CD4-positive, alpha-beta T cell treated with Interleukin-15 for 4 hours (primary cell): ENCODE results near the gene RABEP2.
A peak's percentile ranks its signal among the peaks of the same experiment; 100 is the strongest.
"Not testable (repeated sequence)": the region's sequence is repeated elsewhere in the genome, so short reads cannot be mapped to it uniquely, and the experiment has no call there.

Source experiments
- DNase-seq: peaks from one replicate; pipeline ENCODE4 v3.0.0-alpha.2; 2020; ENCODE audit warnings: low spot score

Gene RABEP2

DNA sequence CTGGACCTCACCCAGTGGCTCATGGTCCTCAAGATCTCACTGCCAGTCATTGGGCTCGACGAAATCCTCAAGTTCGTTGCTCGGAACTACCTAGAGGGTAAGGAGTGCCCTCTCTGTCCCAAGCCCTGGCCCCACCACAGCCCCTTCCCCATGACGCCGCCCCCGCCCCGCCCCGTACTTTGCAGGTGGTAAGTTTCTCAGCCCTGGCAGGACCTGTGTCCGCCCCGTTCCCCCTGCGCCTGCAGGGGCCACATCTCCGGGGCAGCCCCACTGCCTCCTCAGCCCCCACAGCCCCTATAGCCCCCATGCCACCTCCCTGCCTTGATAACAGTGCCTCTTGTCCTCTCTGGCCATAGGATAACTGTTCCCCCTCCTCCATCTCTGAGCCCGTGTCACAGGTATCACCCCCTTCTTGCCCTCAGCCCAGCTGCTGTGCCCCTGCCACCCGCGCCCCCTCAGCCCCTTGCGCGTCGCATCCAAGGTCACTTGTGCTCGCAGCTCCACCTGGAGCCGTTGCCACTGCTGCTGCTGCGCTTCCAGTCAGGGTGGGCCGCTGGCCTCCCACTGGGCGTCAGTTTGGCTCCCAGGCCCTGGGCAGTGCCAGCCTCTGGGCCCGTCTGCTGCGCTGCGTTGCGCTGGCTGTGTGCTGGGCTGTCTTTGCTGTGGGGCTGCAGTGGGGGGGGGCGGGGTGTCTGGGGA, 21.5 kb downstream of the RABEP2 start:
- DNase-seq = no peak

DNA sequence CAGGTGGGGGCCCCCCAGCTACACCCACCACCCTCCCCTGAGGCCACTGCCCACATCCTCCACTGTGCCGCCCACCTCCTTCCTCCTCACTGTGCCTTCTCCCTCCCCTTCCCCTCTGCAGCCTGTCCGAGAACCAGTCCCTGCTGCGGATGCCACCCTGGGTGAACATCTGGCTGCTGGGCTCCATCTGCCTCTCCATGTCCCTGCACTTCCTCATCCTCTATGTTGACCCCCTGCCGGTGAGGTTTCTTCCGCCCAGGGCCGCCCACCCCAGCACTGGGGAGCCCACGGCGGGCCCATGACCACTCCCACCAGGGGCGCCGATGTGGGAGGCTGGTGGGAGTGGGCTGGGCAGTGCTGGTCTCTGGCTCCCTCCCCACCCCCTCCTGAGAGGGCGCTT, 22.1 kb downstream of the RABEP2 start:
- no peak for DNase-seq

DNA sequence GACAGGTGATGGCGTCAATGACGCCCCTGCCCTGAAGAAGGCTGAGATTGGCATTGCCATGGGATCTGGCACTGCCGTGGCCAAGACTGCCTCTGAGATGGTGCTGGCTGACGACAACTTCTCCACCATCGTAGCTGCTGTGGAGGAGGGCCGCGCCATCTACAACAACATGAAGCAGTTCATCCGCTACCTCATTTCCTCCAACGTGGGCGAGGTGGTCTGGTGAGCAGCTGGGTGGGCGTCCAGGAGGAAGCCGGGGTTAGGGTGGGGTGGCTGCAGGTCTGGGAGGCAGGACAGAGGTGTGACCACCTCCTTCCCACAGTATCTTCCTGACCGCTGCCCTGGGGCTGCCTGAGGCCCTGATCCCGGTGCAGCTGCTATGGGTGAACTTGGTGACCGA, 23.2 kb downstream of the RABEP2 start:
- no peak for DNase-seq

DNA sequence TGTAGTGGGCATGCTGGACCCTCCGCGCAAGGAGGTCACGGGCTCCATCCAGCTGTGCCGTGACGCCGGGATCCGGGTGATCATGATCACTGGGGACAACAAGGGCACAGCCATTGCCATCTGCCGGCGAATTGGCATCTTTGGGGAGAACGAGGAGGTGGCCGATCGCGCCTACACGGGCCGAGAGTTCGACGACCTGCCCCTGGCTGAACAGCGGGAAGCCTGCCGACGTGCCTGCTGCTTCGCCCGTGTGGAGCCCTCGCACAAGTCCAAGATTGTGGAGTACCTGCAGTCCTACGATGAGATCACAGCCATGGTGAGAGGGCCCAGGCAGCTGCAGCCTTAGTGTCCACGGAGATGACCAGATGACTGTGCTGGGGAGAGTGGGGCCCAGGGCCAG, 24.4 kb downstream of the RABEP2 start:
- DNase-seq = no peak

DNA sequence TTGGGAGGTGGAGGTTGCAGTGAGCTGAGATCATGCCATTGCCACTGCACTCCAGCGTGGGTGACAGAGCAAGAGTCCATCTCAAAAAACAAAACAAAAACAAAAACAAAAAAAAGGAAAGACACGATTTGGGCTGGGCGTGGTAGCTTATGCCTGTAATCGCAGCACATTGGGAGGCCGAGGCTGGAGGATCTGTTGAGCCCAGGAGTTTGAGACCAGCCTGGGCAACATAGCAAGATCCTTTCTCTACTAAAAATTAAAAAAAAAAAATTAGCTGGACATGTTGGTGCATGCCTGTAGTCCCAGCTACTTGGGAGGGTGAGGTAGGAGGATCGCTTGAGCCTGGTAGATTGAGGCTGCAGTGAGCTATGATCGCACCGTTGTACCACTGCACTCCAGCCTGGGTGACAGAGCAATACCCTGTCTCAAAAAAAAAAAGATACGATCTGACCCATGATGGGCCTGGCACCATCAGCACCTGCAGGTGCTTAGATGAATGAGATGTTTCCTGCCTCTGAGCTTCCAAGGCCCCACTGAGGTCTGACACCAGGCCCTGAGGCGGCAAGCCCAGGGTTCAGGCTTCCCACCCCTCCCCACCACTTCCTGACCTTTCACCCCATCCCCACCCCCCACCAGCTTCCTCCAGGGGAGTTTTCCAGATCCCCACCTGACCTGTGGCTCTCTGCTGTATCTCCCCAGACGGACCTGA, 25.0 kb downstream of the RABEP2 start:
- no peak for DNase-seq

- DNase-seq = no peak
Observed at GRCh38 chr16:28898942-28899341, 26.1 kb downstream of the RABEP2 start.

GRCh38 chr16:28898266-28898665, 26.8 kb downstream of the RABEP2 start:
- DNase-seq = no peak

DNA sequence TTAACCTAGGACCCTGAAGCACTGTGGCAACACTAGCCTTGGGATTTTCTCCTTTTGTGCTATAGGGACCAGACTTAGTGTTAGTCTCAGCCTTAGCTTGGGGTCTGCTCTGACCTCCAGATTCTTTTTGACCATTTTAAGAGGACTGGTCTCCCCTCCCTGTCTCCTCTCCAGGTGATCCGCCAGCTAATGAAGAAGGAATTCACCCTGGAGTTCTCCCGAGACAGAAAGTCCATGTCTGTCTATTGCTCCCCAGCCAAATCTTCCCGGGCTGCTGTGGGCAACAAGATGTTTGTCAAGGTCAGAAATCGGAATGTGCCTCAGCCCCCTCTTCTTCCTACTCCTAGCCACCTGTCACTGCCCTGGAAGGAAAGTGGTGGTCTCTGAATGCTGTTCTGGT, 27.2 kb downstream of the RABEP2 start:
- no peak for DNase-seq

- no peak for DNase-seq
Observed at GRCh38 chr16:28895609-28896008, 29.4 kb downstream of the RABEP2 start.

- no peak for DNase-seq
Observed at GRCh38 chr16:28893291-28893690, 31.7 kb downstream of the RABEP2 start.

- no peak for DNase-seq
Observed at GRCh38 chr16:28891964-28892890, 32.8 kb downstream of the RABEP2 start.

GRCh38 chr16:28890355-28890754, 34.7 kb downstream of the RABEP2 start:
- DNase-seq = not testable (repeated sequence)

DNA sequence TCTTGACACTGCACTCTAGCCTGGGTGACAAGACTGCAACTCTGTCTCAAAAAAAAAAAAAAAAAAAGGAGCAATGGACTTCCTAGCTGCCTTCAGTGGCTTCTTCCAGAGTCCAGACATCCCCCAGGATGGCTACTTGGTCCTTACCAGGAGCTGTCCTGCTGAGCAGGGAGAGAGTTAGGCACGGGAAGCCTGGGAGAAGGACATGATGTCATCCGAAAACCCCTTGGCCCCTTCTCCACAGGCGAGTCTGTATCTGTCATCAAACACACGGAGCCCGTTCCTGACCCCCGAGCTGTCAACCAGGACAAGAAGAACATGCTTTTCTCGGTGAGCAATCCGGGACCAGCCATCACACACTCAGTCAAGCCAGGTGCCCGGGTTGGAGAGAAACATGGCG, 38.1 kb downstream of the RABEP2 start:
- DNase-seq = no peak

DNA sequence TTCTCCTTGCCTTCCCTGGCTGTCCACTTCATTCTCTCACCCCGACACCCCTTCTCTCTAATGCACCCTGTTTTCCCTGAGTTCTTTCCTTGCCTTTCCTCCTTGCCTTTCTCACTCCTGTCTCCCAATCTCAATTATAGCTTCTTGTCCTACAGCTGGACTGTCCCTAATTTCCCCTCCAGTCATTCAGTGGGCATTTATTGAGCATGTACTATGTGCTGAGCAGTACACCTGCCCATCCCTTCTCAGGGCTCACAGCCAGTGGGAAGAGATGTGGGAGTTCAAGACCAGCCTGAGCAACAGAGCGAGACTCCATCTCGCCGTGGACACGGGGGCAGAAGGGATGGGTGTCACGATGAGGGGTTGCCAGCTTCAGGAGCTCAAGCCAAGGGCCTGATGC, 41.0 kb downstream of the RABEP2 start:
- no peak for DNase-seq

DNA sequence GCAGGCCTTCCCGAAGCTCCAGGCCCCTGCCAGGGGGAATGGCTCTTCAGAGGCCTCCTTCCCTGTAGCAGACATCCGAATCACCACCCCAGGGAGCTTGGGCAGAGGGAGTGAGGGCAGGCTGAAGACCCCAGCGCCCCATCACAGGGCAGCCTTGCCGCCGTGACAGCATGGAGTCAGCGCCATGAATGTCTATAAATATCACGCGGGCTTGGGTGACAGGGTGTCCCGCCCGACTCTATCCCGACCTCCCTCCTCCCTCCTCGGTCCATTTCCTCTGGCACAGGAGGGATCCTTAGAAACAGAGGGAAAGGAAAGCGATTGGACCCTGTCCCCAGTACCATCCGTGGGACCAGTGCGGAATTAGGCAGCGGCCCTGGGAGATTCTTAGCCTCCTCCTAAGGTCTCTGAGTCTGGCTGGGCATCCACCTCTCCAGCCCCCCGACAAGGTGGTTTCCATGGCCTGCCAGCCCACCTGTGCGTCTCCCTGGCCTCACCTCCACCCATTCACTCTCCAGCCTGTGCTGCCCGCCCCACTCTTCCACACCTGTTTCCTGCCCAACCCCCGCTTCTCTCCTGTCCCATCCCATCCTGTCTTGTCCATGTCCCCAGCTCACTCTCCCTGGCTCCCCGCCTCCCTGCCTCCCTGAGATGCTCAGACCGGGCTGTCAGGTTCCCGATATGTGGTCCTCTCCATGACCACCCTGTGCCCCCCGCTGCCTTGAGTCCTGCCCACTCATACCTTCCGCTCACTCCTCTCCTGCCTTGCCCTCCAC, 41.6 kb downstream of the RABEP2 start:
- DNase-seq = no peak

GRCh38 chr16:28882551-28883160, 42.4 kb downstream of the RABEP2 start:
- no peak for DNase-seq

DNA sequence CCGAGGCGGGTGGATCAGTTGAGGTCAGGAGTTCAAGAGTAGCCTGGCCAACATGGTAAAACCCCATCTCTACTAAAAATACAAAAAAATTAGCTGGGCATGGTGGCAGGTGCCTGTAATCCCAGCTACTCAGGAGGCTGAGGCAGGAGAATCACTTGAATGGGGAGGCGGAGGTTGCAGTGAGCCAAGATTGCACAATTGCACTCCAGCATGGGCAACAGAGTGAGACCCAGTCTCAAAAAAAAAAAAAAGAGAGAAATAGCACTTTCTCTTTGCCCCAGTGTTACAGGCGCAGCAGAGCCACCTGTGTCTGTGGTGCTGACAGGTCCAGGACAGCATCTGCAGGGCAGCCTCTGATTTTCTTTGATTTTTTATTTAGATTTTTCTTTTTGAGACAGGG, 43.5 kb downstream of the RABEP2 start:
- not testable (repeated sequence) for DNase-seq

DNA sequence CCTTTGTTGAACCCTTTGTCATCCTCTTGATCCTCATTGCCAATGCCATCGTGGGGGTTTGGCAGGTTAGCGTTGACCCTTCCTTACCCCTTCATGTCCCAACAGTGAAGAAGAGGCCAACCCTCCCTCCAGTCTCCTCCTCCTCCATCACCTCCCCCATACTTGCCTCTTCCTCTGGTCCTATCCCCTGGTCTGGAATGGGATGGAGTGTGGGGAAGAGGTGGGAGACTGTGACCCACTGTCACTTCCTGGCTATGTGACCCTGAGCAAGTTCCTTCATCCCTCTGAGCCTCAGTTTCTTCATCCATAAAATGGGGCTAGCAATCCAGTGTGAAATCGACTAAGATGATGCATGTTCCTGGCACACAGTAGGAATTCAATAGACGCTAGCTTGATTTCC, 44.1 kb downstream of the RABEP2 start:
- DNase-seq = no peak

DNA sequence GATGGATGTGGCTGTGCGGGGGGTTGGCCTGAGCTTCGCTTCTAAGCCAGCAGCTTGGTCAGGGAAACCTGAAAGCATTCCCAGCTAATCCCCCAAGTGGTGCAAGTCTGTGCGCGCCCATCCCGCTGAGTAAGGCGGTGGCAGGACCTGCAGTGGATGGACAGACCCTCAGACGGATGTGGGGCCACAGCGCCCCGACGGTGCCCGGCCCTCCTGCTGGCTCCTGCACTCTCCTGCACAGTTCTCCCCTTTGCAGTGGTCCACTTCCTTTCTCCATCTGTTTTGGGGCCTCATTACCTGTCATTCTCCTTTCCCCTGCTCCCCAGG, 44.5 kb downstream of the RABEP2 start:
- no peak for DNase-seq

DNA sequence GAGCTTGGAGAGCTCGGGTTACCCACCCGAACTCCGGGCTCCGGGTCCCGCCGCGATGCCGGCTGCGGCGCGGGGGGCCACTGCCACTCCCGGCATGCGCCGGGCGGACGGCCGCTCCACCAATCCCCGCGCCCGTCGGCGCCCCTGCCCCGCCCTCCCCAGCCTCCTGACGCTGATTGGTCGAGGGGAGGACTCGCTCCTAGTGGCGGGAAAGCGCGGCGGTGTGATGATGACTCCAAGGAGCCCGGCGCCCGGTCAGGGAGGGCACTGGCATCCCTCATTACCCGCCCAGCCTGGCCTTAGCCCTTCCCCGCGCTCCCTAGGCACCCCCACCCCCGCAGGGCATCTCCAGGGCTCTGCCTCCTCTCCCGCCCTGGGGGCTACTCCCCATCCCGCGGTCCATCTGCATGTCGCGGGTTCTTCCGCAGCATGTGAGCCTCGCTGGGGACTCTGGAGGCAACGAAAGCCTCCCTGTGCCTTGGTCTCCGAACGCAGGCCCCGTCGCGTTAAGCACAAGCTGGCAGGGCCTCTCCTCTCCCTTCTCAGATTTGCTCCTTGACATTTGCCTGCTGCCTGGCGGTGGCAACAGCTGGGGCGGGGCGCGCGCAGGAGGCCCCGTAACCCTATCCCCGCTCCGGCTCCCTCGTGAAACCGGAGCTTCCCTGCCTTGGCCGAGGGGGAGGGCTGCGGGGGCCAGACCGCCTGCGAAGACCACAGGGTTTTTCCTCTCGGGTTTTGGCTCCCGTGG, 45.0 kb downstream of the RABEP2 start:
- peak; percentile 89 for DNase-seq

DNA sequence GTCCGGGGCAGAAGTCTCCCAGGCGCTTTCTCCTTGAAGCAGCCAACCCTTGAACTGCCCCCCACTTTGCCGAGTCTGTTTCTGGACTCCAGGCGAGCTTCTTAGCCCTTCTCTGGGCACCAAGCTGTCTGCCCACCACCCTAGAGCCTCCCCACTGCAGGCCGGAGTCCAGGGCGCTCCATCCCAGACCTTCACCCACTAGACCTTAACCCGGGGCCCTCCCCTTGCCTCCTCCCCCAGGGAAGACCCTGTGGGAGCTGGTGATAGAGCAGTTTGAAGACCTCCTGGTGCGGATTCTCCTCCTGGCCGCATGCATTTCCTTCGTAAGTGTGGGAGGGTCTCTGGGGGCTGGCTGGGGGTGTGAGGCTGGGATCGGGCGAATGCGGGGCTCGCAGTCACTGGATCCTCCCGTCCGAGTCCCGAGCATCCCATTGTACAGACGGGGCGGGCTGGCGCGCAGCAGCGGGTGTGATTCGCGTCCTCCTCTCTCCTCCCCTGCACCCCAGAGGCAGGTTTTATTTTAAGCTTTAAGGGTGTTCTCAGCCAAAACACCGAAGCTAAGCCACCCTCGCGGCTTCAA, 45.7 kb downstream of the RABEP2 start:
- no peak for DNase-seq
